Measurements from ENCODE around the gene ACSL3. TPM values are rescaled to one million over a fixed set of nuclear protein-coding genes. Genes with fewer than 3 reads are reported as not detected.

The ACSL3 gene
- total RNA-seq, 1 experiment from 2014 or later: 1,151 TPM

- DNase-seq (ENCODE audit: low read depth, low spot score): no peak
- in situ Hi-C loops (cut with HindIII; ENCODE audit: low pct_unique_long_range_greater_than_20kb, low sequenced_read_pairs): no loop called here
Observed at GRCh38 chr2:222875482-222875881, 14.6 kb downstream of the ACSL3 start.

GRCh38 chr2:222876947-222877346 is 16.1 kb downstream of the ACSL3 start:
- in situ Hi-C loops (cut with HindIII; ENCODE audit: low pct_unique_long_range_greater_than_20kb, low sequenced_read_pairs): no loop called here

GRCh38 chr2:222877556-222878300 is 16.9 kb downstream of the ACSL3 start:
- DNase-seq (ENCODE audit: low read depth, low spot score): no peak
- in situ Hi-C loops (cut with HindIII; ENCODE audit: low pct_unique_long_range_greater_than_20kb, low sequenced_read_pairs): no loop called here

More at GRCh38 chr2:222876947-222877346, 16.1 kb downstream of the ACSL3 start:
- DNase-seq (ENCODE audit: low read depth, low spot score): no peak

GRCh38 chr2:222878301-222878876 is 17.6 kb downstream of the ACSL3 start:
- in situ Hi-C loops (cut with HindIII; ENCODE audit: low pct_unique_long_range_greater_than_20kb, low sequenced_read_pairs): no loop called here
- no peak for DNase-seq (ENCODE audit: low read depth, low spot score)

- in situ Hi-C loops (cut with HindIII; ENCODE audit: low pct_unique_long_range_greater_than_20kb, low sequenced_read_pairs): no loop called here
- DNase-seq (ENCODE audit: low read depth, low spot score): no peak
Observed at GRCh38 chr2:222878877-222879603, 18.2 kb downstream of the ACSL3 start.

- in situ Hi-C loops (cut with HindIII; ENCODE audit: low pct_unique_long_range_greater_than_20kb, low sequenced_read_pairs): no loop called here
- DNase-seq (ENCODE audit: low read depth, low spot score): no peak
Observed at GRCh38 chr2:222879604-222879933, 18.7 kb downstream of the ACSL3 start.

- in situ Hi-C loops (cut with HindIII; ENCODE audit: low pct_unique_long_range_greater_than_20kb, low sequenced_read_pairs): no loop called here
- DNase-seq (ENCODE audit: low read depth, low spot score): no peak
Observed at GRCh38 chr2:222882484-222882928, 21.7 kb downstream of the ACSL3 start.

- no peak for DNase-seq (ENCODE audit: low read depth, low spot score)
- in situ Hi-C loops (cut with HindIII; ENCODE audit: low pct_unique_long_range_greater_than_20kb, low sequenced_read_pairs): no loop called here
Observed at GRCh38 chr2:222883420-222883819, 22.6 kb downstream of the ACSL3 start.

- DNase-seq (ENCODE audit: low read depth, low spot score): no peak
- in situ Hi-C loops (cut with HindIII; ENCODE audit: low pct_unique_long_range_greater_than_20kb, low sequenced_read_pairs): no loop called here
Observed at GRCh38 chr2:222884114-222884771, 23.4 kb downstream of the ACSL3 start.

- in situ Hi-C loops (cut with HindIII; ENCODE audit: low pct_unique_long_range_greater_than_20kb, low sequenced_read_pairs): no loop called here
- no peak for DNase-seq (ENCODE audit: low read depth, low spot score)
Observed at GRCh38 chr2:222884805-222885424, 24.1 kb downstream of the ACSL3 start.

GRCh38 chr2:222887124-222887523 is 26.3 kb downstream of the ACSL3 start:
- no peak for DNase-seq (ENCODE audit: low read depth, low spot score)
- in situ Hi-C loops (cut with HindIII; ENCODE audit: low pct_unique_long_range_greater_than_20kb, low sequenced_read_pairs): no loop called here

- in situ Hi-C loops (cut with HindIII; ENCODE audit: low pct_unique_long_range_greater_than_20kb, low sequenced_read_pairs): no loop called here
- DNase-seq (ENCODE audit: low read depth, low spot score): no peak
Observed at GRCh38 chr2:222888716-222889115, 27.9 kb downstream of the ACSL3 start.

- in situ Hi-C loops (cut with HindIII; ENCODE audit: low pct_unique_long_range_greater_than_20kb, low sequenced_read_pairs): no loop called here
- DNase-seq (ENCODE audit: low read depth, low spot score): no peak
Observed at GRCh38 chr2:222891890-222892289, 31.1 kb downstream of the ACSL3 start.

GRCh38 chr2:222892321-222892720 is 31.5 kb downstream of the ACSL3 start:
- in situ Hi-C loops (cut with HindIII; ENCODE audit: low pct_unique_long_range_greater_than_20kb, low sequenced_read_pairs): no loop called here
- DNase-seq (ENCODE audit: low read depth, low spot score): no peak

GRCh38 chr2:222892761-222893160 is 31.9 kb downstream of the ACSL3 start:
- DNase-seq (ENCODE audit: low read depth, low spot score): no peak
- in situ Hi-C loops (cut with HindIII; ENCODE audit: low pct_unique_long_range_greater_than_20kb, low sequenced_read_pairs): no loop called here

- in situ Hi-C loops (cut with HindIII; ENCODE audit: low pct_unique_long_range_greater_than_20kb, low sequenced_read_pairs): no loop called here
- DNase-seq (ENCODE audit: low read depth, low spot score): no peak
Observed at GRCh38 chr2:222893716-222894115, 32.9 kb downstream of the ACSL3 start.

GRCh38 chr2:222895144-222895543 is 34.3 kb downstream of the ACSL3 start:
- in situ Hi-C loops (cut with HindIII; ENCODE audit: low pct_unique_long_range_greater_than_20kb, low sequenced_read_pairs): no loop called here
- no peak for DNase-seq (ENCODE audit: low read depth, low spot score)

GRCh38 chr2:222897898-222898297 is 37.1 kb downstream of the ACSL3 start:
- in situ Hi-C loops (cut with HindIII; ENCODE audit: low pct_unique_long_range_greater_than_20kb, low sequenced_read_pairs): no loop called here
- DNase-seq (ENCODE audit: low read depth, low spot score): no peak
